Hepatocyte (in vitro differentiated cells): ENCODE data around the gene UROC1. TPM values are rescaled to one million over a fixed set of nuclear protein-coding genes. Genes with fewer than 3 reads are reported as not detected.

Experiments used
- DNase-seq: peaks from one replicate; pipeline ENCODE4 v3.0.0-alpha.2; 2016; ENCODE audit warnings: low spot score
- H2AFZ ChIP-seq: fragments of 200-600 bp; sonication (generic); 2 replicates; pipeline ENCODE4 v1.6.0; 2016; ENCODE audit warnings: antibody characterized with exemption, mild to moderate bottlenecking
- H3K27ac ChIP-seq: fragments of 200-600 bp; sonication (generic); 2 replicates; pipeline ENCODE4 v1.5.1; 2016; ENCODE audit warnings: mild to moderate bottlenecking
- H3K27me3 ChIP-seq: fragments of 200-600 bp; sonication (generic); 2 replicates; pipeline ENCODE4 v1.6.1; 2016
- H3K36me3 ChIP-seq: fragments of 200-600 bp; sonication (generic); replicated peaks from 2 replicates; pipeline ENCODE4 v1.5.1; 2016; ENCODE audit warnings: low read depth; ENCODE audit not compliant: insufficient read depth
- H3K4me1 ChIP-seq: fragments of 200-600 bp; sonication (generic); 2 replicates; pipeline ENCODE4 v1.5.1; 2016; ENCODE audit warnings: mild to moderate bottlenecking, moderate library complexity; ENCODE audit not compliant: insufficient read depth
- H3K4me2 ChIP-seq: fragments of 200-600 bp; sonication (generic); 2 replicates; pipeline ENCODE4 v1.6.0; 2016
- H3K4me3 ChIP-seq: fragments of 200-600 bp; sonication (generic); 2 replicates; pipeline ENCODE4 v1.5.1; 2016; ENCODE audit warnings: mild to moderate bottlenecking
- H3K79me2 ChIP-seq: fragments of 200-600 bp; sonication (generic); 2 replicates; pipeline ENCODE4 v1.6.0; 2017; ENCODE audit warnings: mild to moderate bottlenecking
- H3K9me2 ChIP-seq: fragments of 200-600 bp; sonication (generic); replicated peaks from 2 replicates; pipeline ENCODE4 v1.6.0; 2017; ENCODE audit warnings: mild to moderate bottlenecking; ENCODE audit not compliant: insufficient read depth
- H3K9me3 ChIP-seq: fragments of 200-600 bp; sonication (generic); 2 replicates; pipeline ENCODE4 v1.5.1; 2016; ENCODE audit warnings: low read depth, mild to moderate bottlenecking
- H4K20me1 ChIP-seq: fragments of 200-600 bp; sonication (generic); 2 replicates; pipeline ENCODE4 v1.6.0; 2016; ENCODE audit warnings: mild to moderate bottlenecking; ENCODE audit not compliant: insufficient read depth, poor library complexity, severe bottlenecking
- EZH2 ChIP-seq: fragments of 200-600 bp; sonication (generic); IDR thresholded peaks from 2 replicates; pipeline ENCODE4 v1.6.1; 2016; ENCODE audit warnings: antibody characterized with exemption, mild to moderate bottlenecking, borderline replicate concordance
- EZH2phosphoT487 ChIP-seq: fragments of 200-600 bp; sonication (generic); IDR thresholded peaks from one replicate; pipeline ENCODE4 v1.6.1; 2018; ENCODE audit warnings: antibody characterized with exemption, mild to moderate bottlenecking, low read depth, moderate library complexity; ENCODE audit not compliant: unreplicated experiment, severe bottlenecking
- WGBS: methylation state at CpG from one replicate; pipeline ENCODE4 v1.1.6; 2016; ENCODE audit warnings: low lambda C conversion rate; ENCODE audit errors: missing lambda C conversion rate; 5-methylcytosine and 5-hydroxymethylcytosine counted together
- polyA plus RNA-seq: library from polyadenylated mRNA; unstranded; fragments of >200 nt; fragmentation: Nextera tagmentation; extraction: Ambion mirVana; gene quantifications from 2 replicates; pipeline ENCODE4 v1.2.1, GENCODE V29; 2016
- total RNA-seq: library from RNA; depleted of rRNA; stranded (reverse); fragments of >200 nt; gene quantifications from 2 replicates; pipeline ENCODE4 v1.2.3, GENCODE V29; 2014
- TF ChIP-seq, protein P1 (sequence below): fragments of 200-600 bp; sonication (generic); IDR thresholded peaks from 2 replicates; pipeline ENCODE4 v1.5.1; 2016; ENCODE audit warnings: antibody characterized with exemption, mild to moderate bottlenecking; ENCODE audit not compliant: poor library complexity

The UROC1 gene
- total and polyA plus RNA-seq, 2 experiments from 2014 or later, result 2.3 to 4.2 TPM

DNA sequence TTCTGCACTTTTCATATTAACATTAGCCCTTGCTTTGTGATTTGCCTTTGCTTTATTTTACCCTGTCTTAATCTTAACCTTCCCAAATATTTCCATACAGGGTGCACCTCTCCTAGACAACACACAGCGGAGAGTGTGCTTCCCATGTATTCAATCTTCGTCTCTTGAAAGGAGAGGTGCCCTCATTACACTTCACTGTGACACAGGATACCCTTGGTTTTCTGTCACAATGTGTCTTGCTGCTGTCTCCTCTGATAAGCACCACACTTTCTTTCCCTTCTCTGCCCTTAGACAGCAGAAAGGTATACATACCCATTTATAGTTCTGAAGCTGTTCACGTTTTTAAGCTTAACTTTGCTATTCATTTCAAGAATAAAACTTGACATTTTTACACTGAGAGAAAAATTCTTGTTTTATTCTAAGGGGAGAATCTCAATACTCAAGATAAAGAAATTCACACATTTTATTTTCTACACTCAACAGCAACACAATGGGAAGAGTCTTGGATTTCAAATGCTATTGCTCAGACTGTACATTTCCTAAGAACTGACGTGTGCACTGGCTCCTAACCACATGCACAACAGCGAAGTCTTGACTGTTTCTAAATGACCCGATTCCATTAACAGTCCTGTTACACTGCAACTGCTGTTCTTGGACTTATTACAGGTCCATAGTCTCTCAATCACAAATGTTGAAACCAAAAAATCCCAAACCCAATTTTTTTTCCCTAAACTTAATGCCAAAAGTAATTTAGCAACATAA, 63.0 kb downstream of the UROC1 start:
- Histone ChIP-seq H3K79me2 (peaks cover 35% of the 10 kb centered on the region), H3K36me3 (no peaks in the 10 kb centered on the region), H2AFZ (no peak overlapping the region), H3K4me1 (no peaks in the 10 kb centered on the region), H3K27ac (no peak overlapping the region), H4K20me1 (peaks cover 20% of the 10 kb centered on the region), H3K9me2 (no peaks in the 10 kb centered on the region), H3K4me2 (no peak overlapping the region), H3K9me3 (no peaks in the 10 kb centered on the region), H3K27me3 (no peaks in the 10 kb centered on the region), H3K4me3 (no peak overlapping the region)
- TF ChIP-seq EZH2phosphoT487 (no peak), EZH2 (no peak)
- TF ChIP-seq, protein P1, sequence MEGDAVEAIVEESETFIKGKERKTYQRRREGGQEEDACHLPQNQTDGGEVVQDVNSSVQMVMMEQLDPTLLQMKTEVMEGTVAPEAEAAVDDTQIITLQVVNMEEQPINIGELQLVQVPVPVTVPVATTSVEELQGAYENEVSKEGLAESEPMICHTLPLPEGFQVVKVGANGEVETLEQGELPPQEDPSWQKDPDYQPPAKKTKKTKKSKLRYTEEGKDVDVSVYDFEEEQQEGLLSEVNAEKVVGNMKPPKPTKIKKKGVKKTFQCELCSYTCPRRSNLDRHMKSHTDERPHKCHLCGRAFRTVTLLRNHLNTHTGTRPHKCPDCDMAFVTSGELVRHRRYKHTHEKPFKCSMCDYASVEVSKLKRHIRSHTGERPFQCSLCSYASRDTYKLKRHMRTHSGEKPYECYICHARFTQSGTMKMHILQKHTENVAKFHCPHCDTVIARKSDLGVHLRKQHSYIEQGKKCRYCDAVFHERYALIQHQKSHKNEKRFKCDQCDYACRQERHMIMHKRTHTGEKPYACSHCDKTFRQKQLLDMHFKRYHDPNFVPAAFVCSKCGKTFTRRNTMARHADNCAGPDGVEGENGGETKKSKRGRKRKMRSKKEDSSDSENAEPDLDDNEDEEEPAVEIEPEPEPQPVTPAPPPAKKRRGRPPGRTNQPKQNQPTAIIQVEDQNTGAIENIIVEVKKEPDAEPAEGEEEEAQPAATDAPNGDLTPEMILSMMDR, result no peak
- DNase-seq, result no peak
- WGBS, result 97% methylated on average over 6 of the region's 6 CpGs

GRCh38 chr3:126454025-126454424, 63.5 kb downstream of the UROC1 start:
- H4K20me1 ChIP-seq, result peaks cover 17% of the 10 kb centered on the region
- TF ChIP-seq EZH2, result no peak
- TF ChIP-seq, protein P1, result no peak
- TF ChIP-seq EZH2phosphoT487, result no peak
- H3K9me2 ChIP-seq, result no peaks in the 10 kb centered on the region
- H3K9me3 ChIP-seq, result no peaks in the 10 kb centered on the region
- 86% methylated on average over 1 of the region's 1 CpG for whole genome bisulfite sequencing
- no peak overlapping the region for H3K4me3 ChIP-seq
- no peak overlapping the region for H3K4me2 ChIP-seq
- no peak overlapping the region for H2AFZ ChIP-seq
- no peak for DNase-seq
- no peaks in the 10 kb centered on the region for H3K4me1 ChIP-seq
- no peaks in the 10 kb centered on the region for H3K36me3 ChIP-seq
- H3K79me2 ChIP-seq, result peaks cover 29% of the 10 kb centered on the region
- H3K27me3 ChIP-seq, result no peaks in the 10 kb centered on the region
- no peak overlapping the region for H3K27ac ChIP-seq

- H3K27ac ChIP-seq, result no peak overlapping the region
- H4K20me1 ChIP-seq, result peaks cover 13% of the 10 kb centered on the region
- no peak for DNase-seq
- no peaks in the 10 kb centered on the region for H3K9me2 ChIP-seq
- H3K36me3 ChIP-seq, result no peaks in the 10 kb centered on the region
- H3K79me2 ChIP-seq, result peaks cover 16% of the 10 kb centered on the region
- no peaks in the 10 kb centered on the region for H3K9me3 ChIP-seq
- no peak overlapping the region for H3K4me2 ChIP-seq
- no peaks in the 10 kb centered on the region for H3K27me3 ChIP-seq
- H3K4me1 ChIP-seq, result no peaks in the 10 kb centered on the region
- 93% methylated on average over 9 of the region's 9 CpGs for WGBS
- TF ChIP-seq EZH2phosphoT487 (no peak), EZH2 (no peak)
- TF ChIP-seq, protein P1, result no peak
- H2AFZ ChIP-seq, result no peak overlapping the region
- no peak overlapping the region for H3K4me3 ChIP-seq
Observed at GRCh38 chr3:126452213-126452612, 65.4 kb downstream of the UROC1 start.
